Measurements from ENCODE around the gene ATP2B2. TPM values are rescaled to one million over a fixed set of nuclear protein-coding genes. Genes with fewer than 3 reads are reported as not detected.

Gene ATP2B2
- total RNA-seq, 1 experiment from 2014 or later = not detected

- Histone ChIP-seq H2AFZ (ENCODE audit: low read depth, low read length, poor library complexity, severe bottlenecking) (no peak overlapping the region), H3K4me2 (ENCODE audit: low read length) (no peak overlapping the region), H4K20me1 (ENCODE audit: insufficient read depth) (no peaks in the 10 kb centered on the region), H3K27me3 (ENCODE audit: insufficient read depth, low read length) (no peaks in the 10 kb centered on the region), H3K9ac (ENCODE audit: low read length) (no peak overlapping the region), H3K4me1 (ENCODE audit: control insufficient read depth in 1 of 2, insufficient read depth in 2 of 2, low read length in 2 of 2) (no peaks in the 10 kb centered on the region), H3K27ac (ENCODE audit: low read depth, low read length) (no peak overlapping the region), H3K9me2 (ENCODE audit: insufficient read depth) (no peaks in the 10 kb centered on the region), H3K36me3 (ENCODE audit: control insufficient read depth in 1 of 2, insufficient read depth in 2 of 2, low read length in 2 of 2) (peaks cover 46 to 60% of the 10 kb centered on the region in 2 experiments), H3K4me3 (replicated peaks in 1 of 2; ENCODE audit: low read depth in 1 of 2, low read length in 2 of 2) (no peak overlapping the region), H3K9me3 (ENCODE audit: control insufficient read depth in 1 of 2, insufficient read depth in 1 of 2, low read depth in 1 of 2, low read length in 2 of 2) (no peaks in the 10 kb centered on the region), H3K79me2 (ENCODE audit: insufficient read depth, low read length) (no peaks in the 10 kb centered on the region; the same call in 1 of the 2 replicates)
- ChIA-PET CTCF (no interaction called here), POLR2A (interaction anchor here (0.7 kb wide), 1 partner anchor 86 kb away, joined by 3 read pairs; no protein-coding TSS in a partner anchor), RAD21 (ENCODE audit: low non-redundant PET in 1 of 2, low total read pairs in 2 of 2, uncharacterized antibody in 2 of 2, unreplicated experiment in 2 of 2) (no interaction called here)
- DNase-seq (ENCODE audit: low read depth, low spot score) = no peak
- no peak for TF ChIP-seq JUND (IDR thresholded peaks at IDR 0.05)
- TF ChIP-seq ZFX (IDR thresholded peaks at IDR 0.05) = no peak
- TF ChIP-seq POLR2A (IDR thresholded peaks at IDR 0.05; ENCODE audit: borderline replicate concordance, extremely low read depth, insufficient read depth, insufficient read length) = no peak
- no peak for TF ChIP-seq RAD21 (IDR thresholded peaks at IDR 0.05; ENCODE audit: low read depth)
- no peak for TF ChIP-seq EGR1 (IDR thresholded peaks at IDR 0.05; ENCODE audit: low read depth)
- no peak for TF ChIP-seq YY1 (IDR thresholded peaks at IDR 0.05; ENCODE audit: extremely low read depth, insufficient replicate concordance, low read depth, low read length)
- no peak for TF ChIP-seq ZBTB33 (IDR thresholded peaks at IDR 0.05; ENCODE audit: extremely low read depth, insufficient replicate concordance, low read length)
- no peak for TF ChIP-seq FOSL1 (IDR thresholded peaks at IDR 0.05; ENCODE audit: low read depth)
- TF ChIP-seq MAX (IDR thresholded peaks at IDR 0.05) = no peak
- no peak for TF ChIP-seq ATF3 (IDR thresholded peaks at IDR 0.05)
- no peak for TF ChIP-seq CBX3 (IDR thresholded peaks at IDR 0.05; ENCODE audit: low read depth)
- TF ChIP-seq EZH2phosphoT487 (IDR thresholded peaks at IDR 0.05; ENCODE audit: borderline replicate concordance) = no peak
- TF ChIP-seq EZH2 (IDR thresholded peaks at IDR 0.05) = no peak
- no peak for TF ChIP-seq CEBPB (IDR thresholded peaks at IDR 0.05; ENCODE audit: low read depth)
- intact Hi-C loops (cut with micrococcal nuclease) = no loop called here
- no peak for ATAC-seq
- no TSS peak for BruUV-seq (replicated peaks)
Measured at GRCh38 chr3:10308678-10309077, 196.7 kb downstream of the ATP2B2 start.

All from HCT116 (cell line).